NT2/D1 (cell line): ENCODE results near the gene SMIM13.
A peak's percentile ranks its signal among the peaks of the same experiment; 100 is the strongest.
"Not testable (repeated sequence)": the region's sequence is repeated elsewhere in the genome, so short reads cannot be mapped to it uniquely, and the experiment has no call there.

ENCODE experiments used
- DNase-seq: peaks from one replicate; pipeline ENCODE4 v3.0.0-alpha.2; 2011; ENCODE audit warnings: low read depth, low spot score
- H3K27me3 ChIP-seq: 2 replicates; pipeline ENCODE4 v1.6.0; 2011; ENCODE audit warnings: mild to moderate bottlenecking; ENCODE audit not compliant: insufficient read length, insufficient read depth
- H3K36me3 ChIP-seq: 2 replicates; pipeline ENCODE4 v1.6.1; 2011; ENCODE audit warnings: mild to moderate bottlenecking, low read length, mixed read lengths; ENCODE audit not compliant: insufficient read depth, insufficient read length
- H3K4me1 ChIP-seq: 2 replicates; pipeline ENCODE4 v1.5.1; 2011; ENCODE audit not compliant: insufficient read depth, insufficient read length
- H3K4me3 ChIP-seq: 2 replicates; pipeline ENCODE4 v1.5.1; 2011; ENCODE audit warnings: low read depth; ENCODE audit not compliant: insufficient read length
- H3K9ac ChIP-seq: 2 replicates; pipeline ENCODE4 v1.6.0; 2011; ENCODE audit warnings: low read depth; ENCODE audit not compliant: insufficient read length
- H3K9me3 ChIP-seq: 2 replicates; pipeline ENCODE4 v1.5.1; 2011; ENCODE audit warnings: mild to moderate bottlenecking, low read length; ENCODE audit not compliant: insufficient read depth
- SUZ12 ChIP-seq: IDR thresholded peaks from 2 replicates; pipeline ENCODE4 v1.6.1; 2011; ENCODE audit not compliant: insufficient read length, insufficient read depth; ENCODE audit errors: extremely low read depth
- YY1 ChIP-seq: IDR thresholded peaks from 2 replicates; pipeline ENCODE4 v1.6.1; 2011; ENCODE audit not compliant: insufficient read length, insufficient read depth
- ZNF274 ChIP-seq: IDR thresholded peaks from 2 replicates; pipeline ENCODE4 v1.6.1; 2011; ENCODE audit warnings: mild to moderate bottlenecking, low read depth, low read length

The SMIM13 gene

GRCh38 chr6:11085758-11086435 is 7.7 kb upstream of the SMIM13 start:
- Histone ChIP-seq H3K27me3 (no peaks in the 10 kb centered on the region), H3K36me3 (no peaks in the 10 kb centered on the region), H3K4me3 (no peak overlapping the region), H3K9ac (no peak overlapping the region), H3K4me1 (no peaks in the 10 kb centered on the region), H3K9me3 (no peaks in the 10 kb centered on the region; the same call in 1 of the 2 replicates)
- no peak for DNase-seq
- no peak for TF ChIP-seq YY1
- TF ChIP-seq ZNF274: no peak
- no peak for TF ChIP-seq SUZ12

GRCh38 chr6:11087141-11087812 is 6.4 kb upstream of the SMIM13 start:
- not testable (repeated sequence) for H3K4me3 ChIP-seq

GRCh38 chr6:11089695-11090094 is 3.9 kb upstream of the SMIM13 start:
- H3K9me3 ChIP-seq: no peaks in the 10 kb centered on the region; the same call in 1 of the 2 replicates
- DNase-seq: no peak
- H3K27me3 ChIP-seq: no peaks in the 10 kb centered on the region
- H3K36me3 ChIP-seq: no peaks in the 10 kb centered on the region
- H3K4me1 ChIP-seq: no peaks in the 10 kb centered on the region
- no peak overlapping the region for H3K9ac ChIP-seq
- TF ChIP-seq ZNF274 (no peak), YY1 (no peak), SUZ12 (no peak)
- no peak overlapping the region for H3K4me3 ChIP-seq

More at GRCh38 chr6:11087141-11087812, 6.4 kb upstream of the SMIM13 start:
- not testable (repeated sequence) for H3K27me3 ChIP-seq, H3K9ac ChIP-seq, H3K36me3 ChIP-seq, H3K4me1 ChIP-seq, DNase-seq, H3K9me3 ChIP-seq

GRCh38 chr6:11091141-11091540 is 2.5 kb upstream of the SMIM13 start:
- H3K36me3 ChIP-seq, H3K9ac ChIP-seq, H3K9me3 ChIP-seq, H3K27me3 ChIP-seq, DNase-seq, H3K4me1 ChIP-seq, H3K4me3 ChIP-seq: not testable (repeated sequence)

- H3K9me3 ChIP-seq: no peaks in the 10 kb centered on the region
- TF ChIP-seq ZNF274 (no peak), YY1 (no peak)
- H3K27me3 ChIP-seq: no peaks in the 10 kb centered on the region
- DNase-seq: no peak
- H3K9ac ChIP-seq: peak overlapping the region; percentile 77
- H3K4me1 ChIP-seq: no peaks in the 10 kb centered on the region
- peaks cover under 1% of the 10 kb centered on the region for H3K36me3 ChIP-seq
- H3K4me3 ChIP-seq: peak overlapping the region; percentile 81
These were observed 812 bp upstream of the SMIM13 start for GRCh38 chr6:11092668-11093375.

- Histone ChIP-seq H3K36me3 (peaks cover 4% of the 10 kb centered on the region), H3K4me1 (no peaks in the 10 kb centered on the region), H3K9ac (peak overlapping the region; percentile 77), H3K9me3 (no peaks in the 10 kb centered on the region), H3K4me3 (peak overlapping the region; percentile 81), H3K27me3 (no peaks in the 10 kb centered on the region)
- no peak for TF ChIP-seq YY1
- no peak for TF ChIP-seq SUZ12
- no peak for TF ChIP-seq ZNF274
- no peak for DNase-seq
These were observed 333 bp upstream of the SMIM13 start for GRCh38 chr6:11093376-11093625.

GRCh38 chr6:11094411-11094851 is 797 bp downstream of the SMIM13 start:
- DNase-seq: no peak
- peaks cover 7% of the 10 kb centered on the region for H3K36me3 ChIP-seq
- peak overlapping the region; percentile 86 for H3K9ac ChIP-seq
- H3K27me3 ChIP-seq: no peaks in the 10 kb centered on the region
- H3K4me1 ChIP-seq: no peaks in the 10 kb centered on the region
- TF ChIP-seq ZNF274 (no peak), SUZ12 (no peak), YY1 (no peak)
- H3K4me3 ChIP-seq: peak overlapping the region; percentile 81
- no peaks in the 10 kb centered on the region for H3K9me3 ChIP-seq
